ENCODE measurements around the gene SMKR1.
A peak's percentile ranks its signal among the peaks of the same experiment; 100 is the strongest.

Gene SMKR1

GRCh38 chr7:129501760-129502707, at the start of gene SMKR1:
Gene SMKR1, plus strand, starts transcription at chr7:129502531. Its CDS starts 294 bp downstream, at chr7:129502825.
- peak within 1 kb of the TSS; percentile 49 for H3K9ac ChIP-seq (ENCODE audit: low read length)
- H3K4me3 ChIP-seq (ENCODE audit: low read length): peak within 1 kb of the TSS; percentile 51
- no peaks in the 10 kb centered on the region for H3K36me3 ChIP-seq (ENCODE audit: control insufficient read depth, insufficient read depth, low read length)

GRCh38 chr7:129452589-129453231, 49.6 kb upstream of the SMKR1 start:
- H3K27me3 ChIP-seq (ENCODE audit: control insufficient read depth, insufficient read depth, low read length): no peaks in the 10 kb centered on the region
- no peaks in the 10 kb centered on the region for H3K4me1 ChIP-seq (ENCODE audit: control insufficient read depth, insufficient read depth, low read length)
- H3K36me3 ChIP-seq (ENCODE audit: control insufficient read depth, insufficient read depth, low read length): no peaks in the 10 kb centered on the region
- no peak overlapping the region for H3K27ac ChIP-seq (ENCODE audit: low read depth, low read length)
- no peak overlapping the region for H3K9ac ChIP-seq (ENCODE audit: low read length)
- H3K4me3 ChIP-seq (ENCODE audit: low read length): no peak overlapping the region

More at GRCh38 chr7:129501760-129502707, at the start of gene SMKR1:
- Histone ChIP-seq H3K27ac (ENCODE audit: low read depth, low read length) (no peak within 1 kb of the TSS), H3K4me1 (ENCODE audit: control insufficient read depth, insufficient read depth, low read length) (no peaks in the 10 kb centered on the region), H3K27me3 (ENCODE audit: control insufficient read depth, insufficient read depth, low read length) (no peaks in the 10 kb centered on the region)

- Histone ChIP-seq H3K4me1 (ENCODE audit: control insufficient read depth, insufficient read depth, low read length) (no peaks in the 10 kb centered on the region), H3K9ac (ENCODE audit: low read length) (no peak overlapping the region), H3K36me3 (ENCODE audit: control insufficient read depth, insufficient read depth, low read length) (no peaks in the 10 kb centered on the region), H3K27me3 (ENCODE audit: control insufficient read depth, insufficient read depth, low read length) (no peaks in the 10 kb centered on the region), H3K27ac (ENCODE audit: low read depth, low read length) (no peak overlapping the region), H3K4me3 (ENCODE audit: low read length) (no peak overlapping the region)
Observed at GRCh38 chr7:129453510-129454248, 48.7 kb upstream of the SMKR1 start.

GRCh38 chr7:129454249-129454551, 48.1 kb upstream of the SMKR1 start:
- Histone ChIP-seq H3K36me3 (ENCODE audit: control insufficient read depth, insufficient read depth, low read length) (no peaks in the 10 kb centered on the region), H3K9ac (ENCODE audit: low read length) (no peak overlapping the region), H3K4me1 (ENCODE audit: control insufficient read depth, insufficient read depth, low read length) (no peaks in the 10 kb centered on the region), H3K27me3 (ENCODE audit: control insufficient read depth, insufficient read depth, low read length) (no peaks in the 10 kb centered on the region), H3K27ac (ENCODE audit: low read depth, low read length) (no peak overlapping the region), H3K4me3 (ENCODE audit: low read length) (no peak overlapping the region)

- no peak overlapping the region for H3K9ac ChIP-seq (ENCODE audit: low read length)
- no peak overlapping the region for H3K4me3 ChIP-seq (ENCODE audit: low read length)
- no peaks in the 10 kb centered on the region for H3K27me3 ChIP-seq (ENCODE audit: control insufficient read depth, insufficient read depth, low read length)
- H3K4me1 ChIP-seq (ENCODE audit: control insufficient read depth, insufficient read depth, low read length): no peaks in the 10 kb centered on the region
- no peak overlapping the region for H3K27ac ChIP-seq (ENCODE audit: low read depth, low read length)
- no peaks in the 10 kb centered on the region for H3K36me3 ChIP-seq (ENCODE audit: control insufficient read depth, insufficient read depth, low read length)
Observed at GRCh38 chr7:129456421-129456820, 45.9 kb upstream of the SMKR1 start.

GRCh38 chr7:129457101-129457500, 45.2 kb upstream of the SMKR1 start:
- Histone ChIP-seq H3K27ac (ENCODE audit: low read depth, low read length) (no peak overlapping the region), H3K4me3 (ENCODE audit: low read length) (no peak overlapping the region), H3K4me1 (ENCODE audit: control insufficient read depth, insufficient read depth, low read length) (no peaks in the 10 kb centered on the region), H3K27me3 (ENCODE audit: control insufficient read depth, insufficient read depth, low read length) (no peaks in the 10 kb centered on the region), H3K9ac (ENCODE audit: low read length) (no peak overlapping the region), H3K36me3 (ENCODE audit: control insufficient read depth, insufficient read depth, low read length) (no peaks in the 10 kb centered on the region)

- H3K27ac ChIP-seq (ENCODE audit: low read depth, low read length): no peak overlapping the region
- H3K9ac ChIP-seq (ENCODE audit: low read length): no peak overlapping the region
- no peaks in the 10 kb centered on the region for H3K4me1 ChIP-seq (ENCODE audit: control insufficient read depth, insufficient read depth, low read length)
- no peaks in the 10 kb centered on the region for H3K36me3 ChIP-seq (ENCODE audit: control insufficient read depth, insufficient read depth, low read length)
- no peaks in the 10 kb centered on the region for H3K27me3 ChIP-seq (ENCODE audit: control insufficient read depth, insufficient read depth, low read length)
- H3K4me3 ChIP-seq (ENCODE audit: low read length): no peak overlapping the region
Observed at GRCh38 chr7:129458171-129458570, 44.2 kb upstream of the SMKR1 start.

- Histone ChIP-seq H3K9ac (ENCODE audit: low read length) (no peak overlapping the region), H3K36me3 (ENCODE audit: control insufficient read depth, insufficient read depth, low read length) (no peaks in the 10 kb centered on the region), H3K27me3 (ENCODE audit: control insufficient read depth, insufficient read depth, low read length) (no peaks in the 10 kb centered on the region), H3K27ac (ENCODE audit: low read depth, low read length) (no peak overlapping the region), H3K4me3 (ENCODE audit: low read length) (no peak overlapping the region), H3K4me1 (ENCODE audit: control insufficient read depth, insufficient read depth, low read length) (no peaks in the 10 kb centered on the region)
Observed at GRCh38 chr7:129461809-129462208, 40.5 kb upstream of the SMKR1 start.

- H3K4me3 ChIP-seq (ENCODE audit: low read length): no peak overlapping the region
- no peaks in the 10 kb centered on the region for H3K36me3 ChIP-seq (ENCODE audit: control insufficient read depth, insufficient read depth, low read length)
- H3K27ac ChIP-seq (ENCODE audit: low read depth, low read length): no peak overlapping the region
- no peaks in the 10 kb centered on the region for H3K27me3 ChIP-seq (ENCODE audit: control insufficient read depth, insufficient read depth, low read length)
- H3K9ac ChIP-seq (ENCODE audit: low read length): no peak overlapping the region
- H3K4me1 ChIP-seq (ENCODE audit: control insufficient read depth, insufficient read depth, low read length): no peaks in the 10 kb centered on the region
Observed at GRCh38 chr7:129462420-129462819, 39.9 kb upstream of the SMKR1 start.

- Histone ChIP-seq H3K9ac (ENCODE audit: low read length) (no peak overlapping the region), H3K36me3 (ENCODE audit: control insufficient read depth, insufficient read depth, low read length) (no peaks in the 10 kb centered on the region), H3K27me3 (ENCODE audit: control insufficient read depth, insufficient read depth, low read length) (no peaks in the 10 kb centered on the region), H3K4me1 (ENCODE audit: control insufficient read depth, insufficient read depth, low read length) (no peaks in the 10 kb centered on the region), H3K27ac (ENCODE audit: low read depth, low read length) (no peak overlapping the region), H3K4me3 (ENCODE audit: low read length) (no peak overlapping the region)
Observed at GRCh38 chr7:129464194-129464593, 38.1 kb upstream of the SMKR1 start.

- Histone ChIP-seq H3K36me3 (ENCODE audit: control insufficient read depth, insufficient read depth, low read length) (no peaks in the 10 kb centered on the region), H3K27ac (ENCODE audit: low read depth, low read length) (no peak overlapping the region), H3K4me1 (ENCODE audit: control insufficient read depth, insufficient read depth, low read length) (no peaks in the 10 kb centered on the region), H3K4me3 (ENCODE audit: low read length) (no peak overlapping the region), H3K9ac (ENCODE audit: low read length) (no peak overlapping the region), H3K27me3 (ENCODE audit: control insufficient read depth, insufficient read depth, low read length) (no peaks in the 10 kb centered on the region)
Observed at GRCh38 chr7:129465080-129465479, 37.3 kb upstream of the SMKR1 start.

GRCh38 chr7:129466796-129467195, 35.5 kb upstream of the SMKR1 start:
- Histone ChIP-seq H3K27ac (ENCODE audit: low read depth, low read length) (no peak overlapping the region), H3K4me1 (ENCODE audit: control insufficient read depth, insufficient read depth, low read length) (no peaks in the 10 kb centered on the region), H3K9ac (ENCODE audit: low read length) (no peak overlapping the region), H3K27me3 (ENCODE audit: control insufficient read depth, insufficient read depth, low read length) (no peaks in the 10 kb centered on the region), H3K36me3 (ENCODE audit: control insufficient read depth, insufficient read depth, low read length) (no peaks in the 10 kb centered on the region), H3K4me3 (ENCODE audit: low read length) (no peak overlapping the region)

All from rectal smooth muscle tissue (tissue), 1 donor.